ENCODE results near the gene GOLM1. TPM values are rescaled to one million over a fixed set of nuclear protein-coding genes. Genes with fewer than 3 reads are reported as not detected.

The GOLM1 gene
- total RNA-seq, 3 donors from 2014 or later, result 17.1 to 45.6 (median 41.0) TPM

DNA sequence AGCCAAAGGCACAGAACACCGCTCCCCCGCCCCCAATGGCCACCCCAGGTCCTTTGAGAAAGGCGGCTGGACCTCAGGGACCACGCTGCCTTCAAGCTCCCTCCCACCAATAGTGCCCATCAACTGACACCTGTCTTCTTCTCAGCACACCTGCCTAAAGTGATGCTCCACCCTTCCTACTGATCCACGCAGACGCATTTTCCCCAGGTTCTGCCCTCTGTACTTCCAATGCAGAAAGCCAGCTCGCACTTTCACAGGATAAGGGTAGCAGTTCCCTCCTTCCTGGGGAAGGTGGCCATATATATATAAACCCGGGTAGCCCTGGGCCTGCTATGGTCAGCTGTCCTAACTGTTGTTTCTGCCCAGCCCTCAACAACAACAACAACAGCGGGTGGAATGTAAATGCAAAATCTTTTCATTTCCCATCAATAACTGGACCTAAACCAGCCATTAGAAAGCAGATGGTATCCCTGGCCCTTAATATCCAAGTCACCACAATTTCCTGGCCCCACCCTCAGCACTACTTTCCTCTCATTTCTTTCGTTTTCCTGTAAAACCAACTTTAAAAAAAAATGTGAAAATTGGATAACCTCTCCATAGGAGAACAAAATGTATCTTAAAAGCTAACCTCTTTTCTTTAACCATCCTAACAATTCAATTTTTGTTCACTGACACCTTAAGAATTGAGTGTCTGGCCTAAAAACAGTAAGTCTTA lies 1.7 kb downstream of the GOLM1 start:
- TF ChIP-seq POLR2A (IDR thresholded peaks at IDR 0.05) (no peak), POLR2AphosphoS5 (IDR thresholded peaks at IDR 0.05) (no peak)
- TF ChIP-seq, protein P1, sequence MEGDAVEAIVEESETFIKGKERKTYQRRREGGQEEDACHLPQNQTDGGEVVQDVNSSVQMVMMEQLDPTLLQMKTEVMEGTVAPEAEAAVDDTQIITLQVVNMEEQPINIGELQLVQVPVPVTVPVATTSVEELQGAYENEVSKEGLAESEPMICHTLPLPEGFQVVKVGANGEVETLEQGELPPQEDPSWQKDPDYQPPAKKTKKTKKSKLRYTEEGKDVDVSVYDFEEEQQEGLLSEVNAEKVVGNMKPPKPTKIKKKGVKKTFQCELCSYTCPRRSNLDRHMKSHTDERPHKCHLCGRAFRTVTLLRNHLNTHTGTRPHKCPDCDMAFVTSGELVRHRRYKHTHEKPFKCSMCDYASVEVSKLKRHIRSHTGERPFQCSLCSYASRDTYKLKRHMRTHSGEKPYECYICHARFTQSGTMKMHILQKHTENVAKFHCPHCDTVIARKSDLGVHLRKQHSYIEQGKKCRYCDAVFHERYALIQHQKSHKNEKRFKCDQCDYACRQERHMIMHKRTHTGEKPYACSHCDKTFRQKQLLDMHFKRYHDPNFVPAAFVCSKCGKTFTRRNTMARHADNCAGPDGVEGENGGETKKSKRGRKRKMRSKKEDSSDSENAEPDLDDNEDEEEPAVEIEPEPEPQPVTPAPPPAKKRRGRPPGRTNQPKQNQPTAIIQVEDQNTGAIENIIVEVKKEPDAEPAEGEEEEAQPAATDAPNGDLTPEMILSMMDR (IDR thresholded peaks at IDR 0.05), result no peak
- no peaks in the 10 kb centered on the region for H3K4me1 ChIP-seq

DNA sequence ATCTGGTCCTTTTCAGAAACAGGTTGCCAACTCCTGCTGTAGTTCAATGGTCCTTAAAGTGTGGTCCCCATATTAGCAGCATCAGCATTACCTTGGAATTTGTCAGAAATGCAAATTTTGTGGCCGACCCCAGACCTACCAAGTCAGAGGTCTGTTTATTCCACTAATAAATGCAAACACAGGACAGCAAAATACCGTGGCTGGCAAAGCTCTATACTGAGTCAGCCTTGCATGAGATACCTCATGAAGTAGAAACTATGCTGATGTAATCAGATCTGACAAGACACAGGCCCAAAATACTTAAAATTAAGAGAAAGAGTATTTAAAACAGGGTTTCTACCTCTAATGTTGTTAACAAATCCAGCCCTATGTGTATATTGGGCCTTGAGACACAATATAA lies 3.0 kb downstream of the GOLM1 start:
- Histone ChIP-seq H3K27me3 (no peaks in the 10 kb centered on the region), H3K9me3 (no peaks in the 10 kb centered on the region), H3K36me3 (no peaks in the 10 kb centered on the region), H3K4me1 (no peaks in the 10 kb centered on the region), H3K27ac (no peak overlapping the region), H3K4me3 (no peak overlapping the region)
- DNase-seq (ENCODE audit: low spot score in 2 of 2), result no peak
- TF ChIP-seq, protein P1 (IDR thresholded peaks at IDR 0.05), result no peak
- TF ChIP-seq POLR2A (IDR thresholded peaks at IDR 0.05) (no peak), POLR2AphosphoS5 (IDR thresholded peaks at IDR 0.05) (no peak)
- intact Hi-C loops (cut with DNase I; ENCODE audit: low total_unique reads), result no loop called here

More for the DNA sequence above, 1.7 kb downstream of the GOLM1 start:
- no peaks in the 10 kb centered on the region for H3K9me3 ChIP-seq
- H3K27ac ChIP-seq, result no peak overlapping the region
- intact Hi-C loops (cut with DNase I; ENCODE audit: low total_unique reads), result no loop called here
- H3K4me3 ChIP-seq, result no peak overlapping the region
- no peak for DNase-seq (ENCODE audit: low spot score in 2 of 2)
- no peaks in the 10 kb centered on the region for H3K36me3 ChIP-seq
- H3K27me3 ChIP-seq, result no peaks in the 10 kb centered on the region

DNA sequence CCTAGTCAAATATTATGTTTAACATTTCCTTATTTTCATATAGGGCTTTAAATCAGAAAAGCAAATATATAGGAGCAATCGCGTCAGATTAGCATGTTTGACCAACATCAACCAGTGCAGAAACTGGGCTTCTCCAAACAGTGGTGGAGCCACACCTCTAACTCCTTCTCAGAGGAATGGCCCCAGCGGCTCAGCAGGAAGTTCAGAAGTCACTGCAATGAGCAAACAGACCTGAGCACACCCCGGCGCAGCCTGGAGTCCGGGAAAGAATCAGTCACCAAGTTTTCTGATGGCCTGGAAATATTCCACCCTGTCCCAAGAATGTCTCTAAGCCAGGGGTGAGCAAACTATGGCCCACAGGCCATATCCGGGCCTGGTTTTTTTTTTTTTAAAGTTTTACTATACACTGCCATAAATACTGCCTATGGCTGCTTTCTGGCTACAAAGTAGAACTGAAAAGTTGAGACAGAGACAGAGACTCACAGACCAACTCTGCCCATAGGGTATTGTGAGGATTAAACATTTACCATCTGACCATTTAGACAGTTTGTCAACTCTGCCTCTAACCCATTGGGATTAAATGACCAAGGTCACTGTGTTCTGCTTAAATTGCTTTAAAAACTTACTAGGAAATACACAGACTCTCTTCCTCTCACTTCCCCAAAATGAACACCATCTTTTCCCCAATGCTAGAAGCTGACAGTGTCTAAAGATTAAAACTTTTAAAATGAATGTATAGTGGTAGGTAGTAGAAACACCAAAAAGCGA lies 5.4 kb downstream of the GOLM1 start:
- Histone ChIP-seq H3K36me3 (no peaks in the 10 kb centered on the region), H3K27me3 (no peaks in the 10 kb centered on the region), H3K4me3 (no peak overlapping the region), H3K4me1 (no peaks in the 10 kb centered on the region), H3K9me3 (no peaks in the 10 kb centered on the region), H3K27ac (peak overlapping the region; percentile 51 to 66)
- DNase-seq (ENCODE audit: low spot score in 2 of 2), result peak; percentile 23 to 74
- intact Hi-C loops (cut with DNase I; ENCODE audit: low total_unique reads), result no loop called here
- TF ChIP-seq, protein P1 (IDR thresholded peaks at IDR 0.05), result no peak
- TF ChIP-seq POLR2AphosphoS5 (IDR thresholded peaks at IDR 0.05) (no peak), POLR2A (IDR thresholded peaks at IDR 0.05) (no peak)

GRCh38 chr9:86091477-86091876 lies 7.9 kb downstream of the GOLM1 start:
- no peaks in the 10 kb centered on the region for H3K27me3 ChIP-seq
- no peaks in the 10 kb centered on the region for H3K4me1 ChIP-seq
- no peak overlapping the region for H3K27ac ChIP-seq
- no peak for DNase-seq (ENCODE audit: low spot score in 2 of 2)
- intact Hi-C loops (cut with DNase I; ENCODE audit: low total_unique reads), result no loop called here
- TF ChIP-seq, protein P1 (IDR thresholded peaks at IDR 0.05), result no peak
- TF ChIP-seq POLR2A (IDR thresholded peaks at IDR 0.05), result no peak
- no peak for TF ChIP-seq POLR2AphosphoS5 (IDR thresholded peaks at IDR 0.05)
- H3K4me3 ChIP-seq, result no peak overlapping the region
- H3K9me3 ChIP-seq, result no peaks in the 10 kb centered on the region
- H3K36me3 ChIP-seq, result no peaks in the 10 kb centered on the region

DNA sequence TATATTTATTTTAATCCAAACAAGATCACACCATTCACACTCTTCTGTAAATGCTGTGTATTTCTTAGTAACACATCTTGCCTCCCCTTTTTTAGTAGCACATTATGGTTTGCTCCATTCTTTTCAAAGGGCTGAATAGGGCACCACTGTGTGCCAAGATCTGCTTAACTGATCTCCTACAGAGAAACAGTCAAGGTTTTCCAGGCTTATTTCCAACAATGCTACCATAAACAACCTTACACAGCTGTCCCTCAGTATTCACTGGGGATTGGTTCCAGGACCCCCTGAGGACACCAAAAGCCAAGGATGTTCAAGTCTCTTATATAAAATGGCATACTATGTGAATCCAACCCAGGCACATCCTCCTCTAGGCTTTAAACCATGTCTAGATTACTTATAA lies 16.5 kb downstream of the GOLM1 start:
- Histone ChIP-seq H3K27ac (no peak overlapping the region), H3K9me3 (no peaks in the 10 kb centered on the region), H3K36me3 (no peaks in the 10 kb centered on the region), H3K27me3 (no peaks in the 10 kb centered on the region), H3K4me3 (no peak overlapping the region), H3K4me1 (no peaks in the 10 kb centered on the region)
- DNase-seq (ENCODE audit: low spot score in 2 of 2), result no peak
- no peak for TF ChIP-seq POLR2A (IDR thresholded peaks at IDR 0.05)
- TF ChIP-seq, protein P1 (IDR thresholded peaks at IDR 0.05), result no peak
- intact Hi-C loops (cut with DNase I; ENCODE audit: low total_unique reads), result no loop called here
